ENCODE measurements around the gene KRTAP12-1. TPM values are rescaled to one million over a fixed set of nuclear protein-coding genes. Genes with fewer than 3 reads are reported as not detected.

The KRTAP12-1 gene
- total RNA-seq, 2 experiments from 2014 or later, result not detected

DNA sequence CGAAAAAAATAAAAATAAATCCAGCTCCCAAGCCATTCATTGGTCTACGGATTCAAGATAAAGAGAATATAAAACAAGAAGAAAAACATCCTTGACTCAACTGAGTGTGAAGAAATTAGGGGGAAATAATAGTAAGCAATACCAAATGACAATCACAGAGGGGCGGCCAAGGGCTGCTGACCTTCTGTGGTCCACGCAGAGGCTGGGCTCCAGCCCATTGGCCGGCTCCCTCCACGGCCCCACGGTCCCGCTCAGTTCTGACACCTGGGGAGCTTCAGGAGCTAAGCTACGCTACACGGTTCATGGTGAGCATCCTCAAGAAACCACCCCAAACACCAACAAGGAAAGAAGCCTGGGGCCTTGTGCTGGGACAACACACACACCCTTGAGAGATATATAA is 14.6 kb upstream of the KRTAP12-1 start:
- no TSS peak for BruUV-seq (replicated peaks)
- H2AFZ ChIP-seq (ENCODE audit: low read length), result no peak overlapping the region
- H4K20me1 ChIP-seq (ENCODE audit: insufficient read depth, low read length), result no peaks in the 10 kb centered on the region
- no peak overlapping the region for H3K27ac ChIP-seq (ENCODE audit: low read depth, low read length, poor library complexity, severe bottlenecking)
- no peak overlapping the region for H3K4me3 ChIP-seq (ENCODE audit: low read depth, low read length, poor library complexity, severe bottlenecking)
- CTCF ChIA-PET (ENCODE audit: unreplicated experiment), result no interaction called here
- DNase-seq (ENCODE audit: low spot score), result no peak
- no peak overlapping the region for H3K4me2 ChIP-seq (ENCODE audit: low read length)
- POLR2A ChIA-PET, result no interaction called here
- no peaks in the 10 kb centered on the region for H3K9me2 ChIP-seq (ENCODE audit: insufficient read depth, low read length)
- no peaks in the 10 kb centered on the region for H3K36me3 ChIP-seq (ENCODE audit: insufficient read depth, low read length)
- TF ChIP-seq EZH2phosphoT487 (IDR thresholded peaks at IDR 0.05; ENCODE audit: borderline replicate concordance, low read depth, low read length), result no peak
- TF ChIP-seq, protein P1, sequence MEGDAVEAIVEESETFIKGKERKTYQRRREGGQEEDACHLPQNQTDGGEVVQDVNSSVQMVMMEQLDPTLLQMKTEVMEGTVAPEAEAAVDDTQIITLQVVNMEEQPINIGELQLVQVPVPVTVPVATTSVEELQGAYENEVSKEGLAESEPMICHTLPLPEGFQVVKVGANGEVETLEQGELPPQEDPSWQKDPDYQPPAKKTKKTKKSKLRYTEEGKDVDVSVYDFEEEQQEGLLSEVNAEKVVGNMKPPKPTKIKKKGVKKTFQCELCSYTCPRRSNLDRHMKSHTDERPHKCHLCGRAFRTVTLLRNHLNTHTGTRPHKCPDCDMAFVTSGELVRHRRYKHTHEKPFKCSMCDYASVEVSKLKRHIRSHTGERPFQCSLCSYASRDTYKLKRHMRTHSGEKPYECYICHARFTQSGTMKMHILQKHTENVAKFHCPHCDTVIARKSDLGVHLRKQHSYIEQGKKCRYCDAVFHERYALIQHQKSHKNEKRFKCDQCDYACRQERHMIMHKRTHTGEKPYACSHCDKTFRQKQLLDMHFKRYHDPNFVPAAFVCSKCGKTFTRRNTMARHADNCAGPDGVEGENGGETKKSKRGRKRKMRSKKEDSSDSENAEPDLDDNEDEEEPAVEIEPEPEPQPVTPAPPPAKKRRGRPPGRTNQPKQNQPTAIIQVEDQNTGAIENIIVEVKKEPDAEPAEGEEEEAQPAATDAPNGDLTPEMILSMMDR (conservative IDR thresholded peaks at IDR 0.05; ENCODE audit: low read length), result no peak
- H3K9me3 ChIP-seq (ENCODE audit: low read length), result 0 out of 2 replicates have a peak, but pooled peaks cover 4% of the 10 kb centered on the region
- H3K79me2 ChIP-seq (ENCODE audit: insufficient read depth, low read depth, low read length), result no peaks in the 10 kb centered on the region
- no peaks in the 10 kb centered on the region for H3K4me1 ChIP-seq (ENCODE audit: insufficient read depth, low read length, poor library complexity, severe bottlenecking)
- intact Hi-C loops (cut with micrococcal nuclease; ENCODE audit: unreplicated experiment), result no loop called here

- CTCF ChIA-PET (ENCODE audit: unreplicated experiment), result no interaction called here
Measured at GRCh38 chr21:44695641-44696040, 13.7 kb upstream of the KRTAP12-1 start.

DNA sequence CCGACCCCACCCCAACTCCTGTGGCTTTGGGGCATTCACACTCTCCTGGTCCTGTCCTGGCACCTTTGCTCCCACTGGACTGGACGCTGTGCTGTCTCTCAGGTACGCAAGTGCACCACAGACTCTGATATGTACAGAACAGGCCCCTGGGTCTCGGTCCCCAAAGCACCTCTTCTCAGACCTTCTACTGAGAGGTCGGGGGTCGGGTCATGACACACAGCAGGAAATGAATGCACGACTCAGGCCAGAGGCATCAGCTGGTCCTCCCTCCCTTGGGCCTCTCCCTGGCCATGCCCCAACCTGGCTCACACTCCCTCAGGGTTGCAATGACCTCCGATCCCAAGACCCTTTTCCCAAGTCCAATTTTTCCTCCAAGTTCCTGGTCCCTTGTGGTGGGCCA is 13.2 kb upstream of the KRTAP12-1 start:
- no peaks in the 10 kb centered on the region for H3K36me3 ChIP-seq (ENCODE audit: insufficient read depth, low read length)
- no peak overlapping the region for H2AFZ ChIP-seq (ENCODE audit: low read length)
- H3K4me3 ChIP-seq (ENCODE audit: low read depth, low read length, poor library complexity, severe bottlenecking), result no peak overlapping the region
- no peak for DNase-seq (ENCODE audit: low spot score)
- intact Hi-C loops (cut with micrococcal nuclease; ENCODE audit: unreplicated experiment), result no loop called here
- H3K9me3 ChIP-seq (ENCODE audit: low read length), result 0 out of 2 replicates have a peak, but pooled peaks cover 4% of the 10 kb centered on the region
- no peak for TF ChIP-seq EZH2phosphoT487 (IDR thresholded peaks at IDR 0.05; ENCODE audit: borderline replicate concordance, low read depth, low read length)
- TF ChIP-seq, protein P1 (conservative IDR thresholded peaks at IDR 0.05; ENCODE audit: low read length), result no peak
- H3K79me2 ChIP-seq (ENCODE audit: insufficient read depth, low read depth, low read length), result no peaks in the 10 kb centered on the region
- no peak overlapping the region for H3K4me2 ChIP-seq (ENCODE audit: low read length)
- H3K9me2 ChIP-seq (ENCODE audit: insufficient read depth, low read length), result no peaks in the 10 kb centered on the region
- CTCF ChIA-PET (ENCODE audit: unreplicated experiment), result no interaction called here
- H3K4me1 ChIP-seq (ENCODE audit: insufficient read depth, low read length, poor library complexity, severe bottlenecking), result no peaks in the 10 kb centered on the region
- H3K27ac ChIP-seq (ENCODE audit: low read depth, low read length, poor library complexity, severe bottlenecking), result no peak overlapping the region
- no TSS peak for BruUV-seq (replicated peaks)
- POLR2A ChIA-PET, result no interaction called here
- H4K20me1 ChIP-seq (ENCODE audit: insufficient read depth, low read length), result no peaks in the 10 kb centered on the region

More at GRCh38 chr21:44695641-44696040, 13.7 kb upstream of the KRTAP12-1 start:
- H3K4me1 ChIP-seq (ENCODE audit: insufficient read depth, low read length, poor library complexity, severe bottlenecking), result no peaks in the 10 kb centered on the region
- POLR2A ChIA-PET, result no interaction called here
- H4K20me1 ChIP-seq (ENCODE audit: insufficient read depth, low read length), result no peaks in the 10 kb centered on the region
- no peak overlapping the region for H3K4me2 ChIP-seq (ENCODE audit: low read length)
- no peaks in the 10 kb centered on the region for H3K36me3 ChIP-seq (ENCODE audit: insufficient read depth, low read length)
- no peak overlapping the region for H2AFZ ChIP-seq (ENCODE audit: low read length)
- no TSS peak for BruUV-seq (replicated peaks)
- DNase-seq (ENCODE audit: low spot score), result no peak
- intact Hi-C loops (cut with micrococcal nuclease; ENCODE audit: unreplicated experiment), result no loop called here
- H3K4me3 ChIP-seq (ENCODE audit: low read depth, low read length, poor library complexity, severe bottlenecking), result no peak overlapping the region
- H3K27ac ChIP-seq (ENCODE audit: low read depth, low read length, poor library complexity, severe bottlenecking), result no peak overlapping the region
- TF ChIP-seq, protein P1 (conservative IDR thresholded peaks at IDR 0.05; ENCODE audit: low read length), result no peak
- H3K9me3 ChIP-seq (ENCODE audit: low read length), result 0 out of 2 replicates have a peak, but pooled peaks cover 4% of the 10 kb centered on the region
- H3K79me2 ChIP-seq (ENCODE audit: insufficient read depth, low read depth, low read length), result no peaks in the 10 kb centered on the region
- no peaks in the 10 kb centered on the region for H3K9me2 ChIP-seq (ENCODE audit: insufficient read depth, low read length)

All from OCI-LY7 (cell line).